Measurements from ENCODE around the gene RNF144A. TPM values are rescaled to one million over a fixed set of nuclear protein-coding genes. Genes with fewer than 3 reads are reported as not detected.

RNF144A gene
- total and polyA plus RNA-seq, 2 experiments from 2014 or later, result 0.60 to 3.5 TPM

GRCh38 chr2:6914828-6915227 is 2.4 kb upstream of the RNF144A start:
- H3K9me2 ChIP-seq (ENCODE audit: insufficient read depth), result no peaks in the 10 kb centered on the region
- H3K9me3 ChIP-seq (ENCODE audit: low read depth), result no peaks in the 10 kb centered on the region
- no peak overlapping the region for H3K27ac ChIP-seq
- DNase-seq, result peak; percentile 54
- WGBS, 2 experiments (ENCODE audit: low coverage in 1 of 2, low lambda C conversion rate in 2 of 2, missing lambda C conversion rate in 2 of 2), result 79 to 87% methylated on average over 3 of the region's 3 CpGs
- no peak overlapping the region for H3K4me3 ChIP-seq
- H3K4me1 ChIP-seq (ENCODE audit: insufficient read depth), result no peaks in the 10 kb centered on the region
- no peak overlapping the region for H3K4me2 ChIP-seq (ENCODE audit: unreplicated experiment)
- in situ Hi-C loops (cut with MboI), result no loop called here
- H3K79me2 ChIP-seq (ENCODE audit: insufficient read depth), result no peaks in the 10 kb centered on the region
- H2AFZ ChIP-seq, result no peak overlapping the region
- peaks cover 3% of the 10 kb centered on the region; the same call in 1 of the 2 replicates for H3K27me3 ChIP-seq (replicated peaks; ENCODE audit: insufficient read depth)
- H3F3A ChIP-seq (ENCODE audit: insufficient read depth), result peaks cover 7% of the 10 kb centered on the region; the same call in 1 of the 2 replicates
- TF ChIP-seq EZH2phosphoT487 (IDR thresholded peaks at IDR 0.05; ENCODE audit: insufficient read depth, low read depth), result no peak
- no peak for TF ChIP-seq EZH2 (IDR thresholded peaks at IDR 0.05; ENCODE audit: insufficient read depth, poor library complexity, severe bottlenecking)
- no peak overlapping the region for H3K9ac ChIP-seq
- H3K36me3 ChIP-seq (ENCODE audit: low read depth), result no peaks in the 10 kb centered on the region
- no peaks in the 10 kb centered on the region for H4K20me1 ChIP-seq (ENCODE audit: insufficient read depth)

GRCh38 chr2:6915399-6915798 is 1.8 kb upstream of the RNF144A start:
- DNase-seq, result no peak
- no peaks in the 10 kb centered on the region for H3K9me3 ChIP-seq (ENCODE audit: low read depth)
- no peak overlapping the region for H3K4me2 ChIP-seq (ENCODE audit: unreplicated experiment)
- H3K4me3 ChIP-seq, result no peak overlapping the region
- H3K4me1 ChIP-seq (ENCODE audit: insufficient read depth), result no peaks in the 10 kb centered on the region
- TF ChIP-seq EZH2phosphoT487 (IDR thresholded peaks at IDR 0.05; ENCODE audit: insufficient read depth, low read depth) (no peak), EZH2 (IDR thresholded peaks at IDR 0.05; ENCODE audit: insufficient read depth, poor library complexity, severe bottlenecking) (no peak)
- no peak overlapping the region for H2AFZ ChIP-seq
- WGBS, 2 experiments (ENCODE audit: low coverage in 1 of 2, low lambda C conversion rate in 2 of 2, missing lambda C conversion rate in 2 of 2), result 92 to 100% methylated on average over 2 of the region's 2 CpGs
- no peaks in the 10 kb centered on the region for H4K20me1 ChIP-seq (ENCODE audit: insufficient read depth)
- no peaks in the 10 kb centered on the region for H3K9me2 ChIP-seq (ENCODE audit: insufficient read depth)
- no peak overlapping the region for H3K27ac ChIP-seq
- in situ Hi-C loops (cut with MboI), result no loop called here
- H3K79me2 ChIP-seq (ENCODE audit: insufficient read depth), result no peaks in the 10 kb centered on the region
- no peak overlapping the region for H3K9ac ChIP-seq
- H3K36me3 ChIP-seq (ENCODE audit: low read depth), result no peaks in the 10 kb centered on the region
- H3K27me3 ChIP-seq (replicated peaks; ENCODE audit: insufficient read depth), result no peaks in the 10 kb centered on the region; the same call in 1 of the 2 replicates
- H3F3A ChIP-seq (ENCODE audit: insufficient read depth), result peaks cover 7% of the 10 kb centered on the region; the same call in 1 of the 2 replicates

- H3K9ac ChIP-seq, result no peak overlapping the region
- no peaks in the 10 kb centered on the region for H4K20me1 ChIP-seq (ENCODE audit: insufficient read depth)
- no peak for DNase-seq
- no peaks in the 10 kb centered on the region for H3K36me3 ChIP-seq (ENCODE audit: low read depth)
- peaks cover 7% of the 10 kb centered on the region; the same call in 1 of the 2 replicates for H3F3A ChIP-seq (ENCODE audit: insufficient read depth)
- H3K9me2 ChIP-seq (ENCODE audit: insufficient read depth), result no peaks in the 10 kb centered on the region
- no peaks in the 10 kb centered on the region for H3K4me1 ChIP-seq (ENCODE audit: insufficient read depth)
- no peak overlapping the region for H3K4me2 ChIP-seq (ENCODE audit: unreplicated experiment)
- TF ChIP-seq EZH2 (IDR thresholded peaks at IDR 0.05; ENCODE audit: insufficient read depth, poor library complexity, severe bottlenecking) (no peak), EZH2phosphoT487 (IDR thresholded peaks at IDR 0.05; ENCODE audit: insufficient read depth, low read depth) (no peak)
- H2AFZ ChIP-seq, result no peak overlapping the region
- H3K27ac ChIP-seq, result no peak overlapping the region
- in situ Hi-C loops (cut with MboI), result no loop called here
- no peaks in the 10 kb centered on the region for H3K9me3 ChIP-seq (ENCODE audit: low read depth)
- no peak overlapping the region for H3K4me3 ChIP-seq
- no peaks in the 10 kb centered on the region; the same call in 1 of the 2 replicates for H3K27me3 ChIP-seq (replicated peaks; ENCODE audit: insufficient read depth)
- H3K79me2 ChIP-seq (ENCODE audit: insufficient read depth), result no peaks in the 10 kb centered on the region
- WGBS, 2 experiments (ENCODE audit: low coverage in 1 of 2, low lambda C conversion rate in 2 of 2, missing lambda C conversion rate in 2 of 2), result 76% methylated on average over 3 of the region's 3 CpGs
These were observed 988 bp upstream of the RNF144A start for GRCh38 chr2:6916224-6916623.

- WGBS, 2 experiments (ENCODE audit: low coverage in 1 of 2, low lambda C conversion rate in 2 of 2, missing lambda C conversion rate in 2 of 2), result 56 to 58% methylated on average over 8 of the region's 8 CpGs
- Histone ChIP-seq H3K4me3 (peak overlapping the region; percentile 76; the same call in 1 of the 2 replicates), H3K9me3 (ENCODE audit: low read depth) (no peaks in the 10 kb centered on the region), H3K79me2 (ENCODE audit: insufficient read depth) (no peaks in the 10 kb centered on the region), H2AFZ (peak overlapping the region; percentile 67), H3K9me2 (ENCODE audit: insufficient read depth) (no peaks in the 10 kb centered on the region), H3K36me3 (ENCODE audit: low read depth) (no peaks in the 10 kb centered on the region), H3K27ac (no peak overlapping the region), H3K4me1 (ENCODE audit: insufficient read depth) (no peaks in the 10 kb centered on the region), H4K20me1 (ENCODE audit: insufficient read depth) (no peaks in the 10 kb centered on the region), H3K9ac (no peak overlapping the region), H3F3A (ENCODE audit: insufficient read depth) (peaks cover 7% of the 10 kb centered on the region; the same call in 1 of the 2 replicates), H3K27me3 (replicated peaks; ENCODE audit: insufficient read depth) (no peaks in the 10 kb centered on the region; the same call in 1 of the 2 replicates), H3K4me2 (ENCODE audit: unreplicated experiment) (peak overlapping the region; percentile 19)
- in situ Hi-C loops (cut with MboI), result no loop called here
- TF ChIP-seq EZH2 (IDR thresholded peaks at IDR 0.05; ENCODE audit: insufficient read depth, poor library complexity, severe bottlenecking) (no peak), EZH2phosphoT487 (IDR thresholded peaks at IDR 0.05; ENCODE audit: insufficient read depth, low read depth) (no peak)
- DNase-seq, result no peak
These were observed 509 bp upstream of the RNF144A start for GRCh38 chr2:6916736-6917070.
